AG10803 (cell line): ENCODE results near the gene ZNF474.

ENCODE experiments used
- DNase-seq: peaks from one replicate; pipeline ENCODE4 v3.0.0; 2010; ENCODE audit warnings: low read depth
- H3K4me3 ChIP-seq: 2 replicates; pipeline ENCODE4 v1.5.1; 2011; ENCODE audit warnings: mild to moderate bottlenecking, low read length, control low read depth
- CTCF ChIP-seq: conservative IDR thresholded peaks from 2 replicates; pipeline ENCODE4 v1.5.1; 2011; ENCODE audit warnings: mild to moderate bottlenecking, low read length, control low read depth, inconsistent platforms

The ZNF474 gene

GRCh38 chr5:122162100-122162638 lies 32.8 kb downstream of the ZNF474 start:
- no peak overlapping the region for H3K4me3 ChIP-seq
- peak; percentile 62 for DNase-seq
- no peak for TF ChIP-seq CTCF

- H3K4me3 ChIP-seq = no peak overlapping the region
- peak; percentile 98 for DNase-seq
- TF ChIP-seq CTCF = no peak
Measured at GRCh38 chr5:122163121-122164069, 34.0 kb downstream of the ZNF474 start.

GRCh38 chr5:122164070-122164435 lies 34.7 kb downstream of the ZNF474 start:
- DNase-seq = no peak
- TF ChIP-seq CTCF = no peak
- H3K4me3 ChIP-seq = no peak overlapping the region; the same call in 1 of the 2 replicates

GRCh38 chr5:122164831-122165558 lies 35.6 kb downstream of the ZNF474 start:
- no peak overlapping the region for H3K4me3 ChIP-seq
- no peak for TF ChIP-seq CTCF
- no peak for DNase-seq

GRCh38 chr5:122165559-122166078 lies 36.3 kb downstream of the ZNF474 start:
- peak; percentile 87 for DNase-seq
- TF ChIP-seq CTCF = no peak
- no peak overlapping the region for H3K4me3 ChIP-seq

GRCh38 chr5:122169350-122170103 lies 40.2 kb downstream of the ZNF474 start:
- no peak for DNase-seq
- TF ChIP-seq CTCF = no peak
- H3K4me3 ChIP-seq = no peak overlapping the region
